Panc1 (cell line): ENCODE data around the gene NFS1. TPM values are rescaled to one million over a fixed set of nuclear protein-coding genes. Genes with fewer than 3 reads are reported as not detected.

ENCODE experiments used
- ATAC-seq: fragments of 200-7000 bp; cut with Tn5 transposase; 2 replicates; pipeline ENCODE4 v1.9.1; 2020; ENCODE audit warnings: mild to moderate bottlenecking, moderate library complexity
- BruUV-seq: library from RNA; stranded (reverse); fragments of 400-500 nt; replicated peaks from 2 replicates; lab custom pipeline; 2021; lab: Mats Ljungman, UMichigan
- CTCF ChIA-PET: fragments of 300-600 bp; sonication (Branson Sonifier 250); formaldehyde crosslinking; loops from one replicate; lab custom pipeline; 2022; ENCODE audit warnings: antibody characterized with exemption; lab: Charles Lee
- POLR2A ChIA-PET: fragments of 300-600 bp; sonication (Branson Sonifier 250); formaldehyde crosslinking; loops from one replicate; lab custom pipeline; 2022; ENCODE audit warnings: antibody characterized with exemption; lab: Charles Lee
- DNase-seq: peaks from one replicate; pipeline ENCODE4 v3.0.0-alpha.2; 2010; ENCODE audit warnings: low read depth, low spot score
- H3K27ac ChIP-seq: 2 replicates; pipeline ENCODE4 v1.5.1; 2011; ENCODE audit warnings: mild to moderate bottlenecking, low read length, inconsistent platforms
- H3K27me3 ChIP-seq: fragments of 200-500 bp; sonication (Bioruptor generic); 2 replicates; pipeline ENCODE4 v1.6.0; 2014; ENCODE audit warnings: low read length, inconsistent platforms; ENCODE audit not compliant: control insufficient read depth, insufficient read depth
- H3K36me3 ChIP-seq: fragments of 200-500 bp; sonication (Bioruptor generic); 2 replicates; pipeline ENCODE4 v1.5.1; 2014; ENCODE audit warnings: inconsistent platforms, mild to moderate bottlenecking, low read length, moderate library complexity; ENCODE audit not compliant: control insufficient read depth, insufficient read depth
- H3K4me1 ChIP-seq: 2 replicates; pipeline ENCODE4 v1.5.1; 2011; ENCODE audit warnings: inconsistent platforms, mild to moderate bottlenecking, low read length, moderate library complexity; ENCODE audit not compliant: control insufficient read depth, insufficient read depth
- H3K4me3 ChIP-seq, 2 experiments: 2 replicates each; pipeline ENCODE4 v1.5.1; 2011 to 2012; ENCODE audit warnings: low read depth in 2 of 2, low read length in 2 of 2, mild to moderate bottlenecking in 2 of 2, inconsistent platforms in 1 of 2, moderate library complexity in 1 of 2
- H3K9me3 ChIP-seq: fragments of 200-500 bp; sonication (Bioruptor generic); 2 replicates; pipeline ENCODE4 v1.5.1; 2014; ENCODE audit warnings: low read depth, mild to moderate bottlenecking, inconsistent platforms, low read length, moderate library complexity; ENCODE audit not compliant: control insufficient read depth, insufficient read depth
- POLR2AphosphoS5 ChIP-seq: IDR thresholded peaks from 2 replicates; pipeline ENCODE4 v1.6.1; 2012; ENCODE audit warnings: mild to moderate bottlenecking, low read depth, low read length, moderate library complexity
- SIN3A ChIP-seq: IDR thresholded peaks from 2 replicates; pipeline ENCODE4 v1.6.1; 2012; ENCODE audit warnings: low read depth, mild to moderate bottlenecking, low read length, moderate library complexity, borderline replicate concordance; ENCODE audit not compliant: insufficient read depth
- TCF7L2 ChIP-seq: IDR thresholded peaks from 2 replicates; pipeline ENCODE4 v1.6.1; 2011; ENCODE audit warnings: mild to moderate bottlenecking, low read depth, low read length, inconsistent platforms
- in situ Hi-C: cut with HindIII; loops from 2 replicates; pipeline ENCODE4 v1.10.0; 2016; ENCODE audit warnings: low sequenced_read_pairs, low pct_unique_long_range_greater_than_20kb
- intact Hi-C: fragments of 100-400 bp; cut with micrococcal nuclease; formaldehyde crosslinking; loops from one replicate; pipeline ENCODE4 v1.10.0; 2022; ENCODE audit not compliant: unreplicated experiment
- total RNA-seq: library from RNA; stranded (reverse); gene quantifications from one replicate; pipeline ENCODE4 v1.2.1, GENCODE V29; 2021; ENCODE audit not compliant: unreplicated experiment
- TF ChIP-seq, protein P1 (sequence below): fragments of 450-650 bp; IDR thresholded peaks from 2 replicates; pipeline ENCODE4 v1.5.1; 2017; ENCODE audit warnings: mild to moderate bottlenecking
- TF ChIP-seq, protein P2 (sequence below), 2 experiments: IDR thresholded peaks; 2 replicates each; pipeline ENCODE4 v1.6.1; 2011 to 2012; ENCODE audit warnings: low read depth in 2 of 2, control low read depth in 1 of 2, low read length in 1 of 2, mild to moderate bottlenecking in 1 of 2, moderate library complexity in 1 of 2; ENCODE audit not compliant: insufficient read depth in 1 of 2

NFS1 gene
- total RNA-seq, 1 experiment from 2014 or later = 44.9 TPM

DNA sequence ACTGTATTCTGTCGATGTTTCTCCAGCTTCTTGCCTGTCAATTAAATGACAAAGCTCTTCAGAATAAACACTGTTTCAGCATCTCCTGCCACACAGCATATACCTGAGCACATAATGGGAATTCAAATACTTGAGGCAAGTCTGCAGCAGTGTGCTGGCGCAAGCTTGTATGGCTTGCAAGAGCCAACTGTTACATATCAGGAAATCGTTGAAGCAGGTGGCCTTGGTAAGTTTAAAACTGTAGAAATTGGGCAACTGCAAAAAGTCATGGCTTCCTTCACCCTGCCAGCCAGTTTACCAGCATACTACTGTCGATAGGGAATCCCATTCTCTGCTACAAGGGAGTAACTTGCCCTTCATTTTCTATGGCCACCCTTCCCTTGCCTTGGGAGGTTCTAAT, 57.4 kb downstream of the NFS1 start:
- Histone ChIP-seq H3K9me3 (no peaks in the 10 kb centered on the region), H3K27ac (no peak overlapping the region), H3K4me1 (no peaks in the 10 kb centered on the region), H3K36me3 (no peaks in the 10 kb centered on the region), H3K4me3 (no peak overlapping the region), H3K27me3 (no peaks in the 10 kb centered on the region)
- in situ Hi-C loops (no loop called here), intact Hi-C loops (no loop called here)
- TF ChIP-seq, protein P1, sequence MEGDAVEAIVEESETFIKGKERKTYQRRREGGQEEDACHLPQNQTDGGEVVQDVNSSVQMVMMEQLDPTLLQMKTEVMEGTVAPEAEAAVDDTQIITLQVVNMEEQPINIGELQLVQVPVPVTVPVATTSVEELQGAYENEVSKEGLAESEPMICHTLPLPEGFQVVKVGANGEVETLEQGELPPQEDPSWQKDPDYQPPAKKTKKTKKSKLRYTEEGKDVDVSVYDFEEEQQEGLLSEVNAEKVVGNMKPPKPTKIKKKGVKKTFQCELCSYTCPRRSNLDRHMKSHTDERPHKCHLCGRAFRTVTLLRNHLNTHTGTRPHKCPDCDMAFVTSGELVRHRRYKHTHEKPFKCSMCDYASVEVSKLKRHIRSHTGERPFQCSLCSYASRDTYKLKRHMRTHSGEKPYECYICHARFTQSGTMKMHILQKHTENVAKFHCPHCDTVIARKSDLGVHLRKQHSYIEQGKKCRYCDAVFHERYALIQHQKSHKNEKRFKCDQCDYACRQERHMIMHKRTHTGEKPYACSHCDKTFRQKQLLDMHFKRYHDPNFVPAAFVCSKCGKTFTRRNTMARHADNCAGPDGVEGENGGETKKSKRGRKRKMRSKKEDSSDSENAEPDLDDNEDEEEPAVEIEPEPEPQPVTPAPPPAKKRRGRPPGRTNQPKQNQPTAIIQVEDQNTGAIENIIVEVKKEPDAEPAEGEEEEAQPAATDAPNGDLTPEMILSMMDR = no peak
- TF ChIP-seq POLR2AphosphoS5 (no peak), SIN3A (no peak), TCF7L2 (no peak)
- TF ChIP-seq, protein P2, sequence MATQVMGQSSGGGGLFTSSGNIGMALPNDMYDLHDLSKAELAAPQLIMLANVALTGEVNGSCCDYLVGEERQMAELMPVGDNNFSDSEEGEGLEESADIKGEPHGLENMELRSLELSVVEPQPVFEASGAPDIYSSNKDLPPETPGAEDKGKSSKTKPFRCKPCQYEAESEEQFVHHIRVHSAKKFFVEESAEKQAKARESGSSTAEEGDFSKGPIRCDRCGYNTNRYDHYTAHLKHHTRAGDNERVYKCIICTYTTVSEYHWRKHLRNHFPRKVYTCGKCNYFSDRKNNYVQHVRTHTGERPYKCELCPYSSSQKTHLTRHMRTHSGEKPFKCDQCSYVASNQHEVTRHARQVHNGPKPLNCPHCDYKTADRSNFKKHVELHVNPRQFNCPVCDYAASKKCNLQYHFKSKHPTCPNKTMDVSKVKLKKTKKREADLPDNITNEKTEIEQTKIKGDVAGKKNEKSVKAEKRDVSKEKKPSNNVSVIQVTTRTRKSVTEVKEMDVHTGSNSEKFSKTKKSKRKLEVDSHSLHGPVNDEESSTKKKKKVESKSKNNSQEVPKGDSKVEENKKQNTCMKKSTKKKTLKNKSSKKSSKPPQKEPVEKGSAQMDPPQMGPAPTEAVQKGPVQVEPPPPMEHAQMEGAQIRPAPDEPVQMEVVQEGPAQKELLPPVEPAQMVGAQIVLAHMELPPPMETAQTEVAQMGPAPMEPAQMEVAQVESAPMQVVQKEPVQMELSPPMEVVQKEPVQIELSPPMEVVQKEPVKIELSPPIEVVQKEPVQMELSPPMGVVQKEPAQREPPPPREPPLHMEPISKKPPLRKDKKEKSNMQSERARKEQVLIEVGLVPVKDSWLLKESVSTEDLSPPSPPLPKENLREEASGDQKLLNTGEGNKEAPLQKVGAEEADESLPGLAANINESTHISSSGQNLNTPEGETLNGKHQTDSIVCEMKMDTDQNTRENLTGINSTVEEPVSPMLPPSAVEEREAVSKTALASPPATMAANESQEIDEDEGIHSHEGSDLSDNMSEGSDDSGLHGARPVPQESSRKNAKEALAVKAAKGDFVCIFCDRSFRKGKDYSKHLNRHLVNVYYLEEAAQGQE (IDR thresholded peaks at IDR 0.05; ENCODE audit: insufficient read depth in 1 of 2, low read depth in 2 of 2, low read length in 1 of 2) = no peak
- POLR2A ChIA-PET = interaction anchor here (0.6 kb wide), 1 partner anchor 44 kb away, joined by 3 read pairs; no protein-coding TSS in a partner anchor
- ATAC-seq = no peak
- CTCF ChIA-PET = no interaction called here
- BruUV-seq = no TSS peak
- DNase-seq = no peak

GRCh38 chr20:35640724-35641123, 58.4 kb downstream of the NFS1 start:
- Histone ChIP-seq H3K4me1 (no peaks in the 10 kb centered on the region), H3K27me3 (no peaks in the 10 kb centered on the region), H3K9me3 (no peaks in the 10 kb centered on the region), H3K27ac (no peak overlapping the region), H3K4me3 (no peak overlapping the region), H3K36me3 (no peaks in the 10 kb centered on the region)
- in situ Hi-C loops (no loop called here), intact Hi-C loops (no loop called here)
- CTCF ChIA-PET = no interaction called here
- POLR2A ChIA-PET = no interaction called here
- ATAC-seq (no peak), DNase-seq (no peak)
- BruUV-seq = no TSS peak
- TF ChIP-seq, protein P1 = no peak
- TF ChIP-seq TCF7L2 = no peak
- TF ChIP-seq SIN3A = no peak
- TF ChIP-seq POLR2AphosphoS5 = no peak
- TF ChIP-seq, protein P2 (IDR thresholded peaks at IDR 0.05; ENCODE audit: insufficient read depth in 1 of 2, low read depth in 2 of 2, low read length in 1 of 2) = no peak
